ENCODE measurements around the gene ANTXRL. TPM values are rescaled to one million over a fixed set of nuclear protein-coding genes. Genes with fewer than 3 reads are reported as not detected.

The ANTXRL gene
- total RNA-seq (2014; rRNA removed; shearing (Covaris generic)) (not detected in 2 replicates), polyA plus RNA-seq (2016; fragmentation: Nextera tagmentation; extraction: Ambion mirVana) (not detected in 2 replicates)
- long read RNA-seq, result 0 reads

DNA sequence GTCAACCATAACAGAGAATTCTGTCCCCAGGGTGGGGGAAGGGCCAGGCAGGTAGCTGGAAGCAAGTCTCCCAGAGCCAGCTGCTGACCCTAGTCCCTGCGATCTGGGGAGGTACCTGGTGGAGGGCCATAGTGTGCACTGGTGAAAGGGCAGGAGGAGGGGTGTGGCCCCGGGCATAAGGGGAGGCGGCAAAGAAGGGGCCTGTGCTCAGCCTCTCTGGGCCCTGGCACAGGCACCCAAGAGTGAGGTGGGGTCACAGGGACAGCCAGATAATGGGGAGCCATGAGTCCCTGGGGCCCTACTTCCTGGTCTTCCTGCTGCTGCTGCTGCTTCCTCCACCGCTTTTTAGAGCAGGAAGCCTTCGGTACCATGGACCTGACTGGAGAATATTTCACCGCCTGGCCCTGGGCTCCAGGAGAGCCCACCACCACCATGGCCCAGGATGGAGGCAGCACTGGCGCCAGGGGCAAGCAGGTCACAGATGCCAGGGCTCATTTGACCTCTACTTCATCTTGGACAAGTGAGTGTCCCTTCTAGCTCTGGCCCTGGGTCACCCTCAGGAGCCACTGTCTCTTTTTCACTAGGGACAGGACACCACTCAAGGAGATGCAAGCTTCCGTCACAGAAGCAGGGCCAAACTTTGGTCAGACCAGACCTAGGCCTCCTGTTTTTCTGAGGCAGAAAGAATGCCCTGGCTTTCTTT is at the start of gene ANTXRL:
TSS of gene ANTXRL (plus strand) at position 7 of the 703 bp plus-strand sequence. CDS start at position 273, 266 bp downstream.
- H3K27me3 Mint-ChIP-seq (ENCODE audit: insufficient read depth, low read depth, poor library complexity), result peaks cover 28% of the 10 kb centered on the region
- H3K4me1 Mint-ChIP-seq, result peaks cover 27% of the 10 kb centered on the region
- no peaks in the 10 kb centered on the region for H3K79me2 ChIP-seq (replicated peaks; ENCODE audit: insufficient read depth)
- H3F3A ChIP-seq (replicated peaks; ENCODE audit: low read depth), result no peaks in the 10 kb centered on the region
- DNase-seq (ENCODE audit: low spot score), result no peak
- H3K9me2 ChIP-seq (ENCODE audit: insufficient read depth), result no peaks in the 10 kb centered on the region; the same call in 1 of the 2 replicates
- no peaks in the 10 kb centered on the region for H3K36me3 ChIP-seq (ENCODE audit: insufficient read depth)
- H4K20me1 ChIP-seq (replicated peaks; ENCODE audit: insufficient read depth), result no peaks in the 10 kb centered on the region
- H3K4me2 ChIP-seq, result no peak within 1 kb of the TSS; the same call in 1 of the 2 replicates
- peaks cover 34% of the 10 kb centered on the region for H3K27me3 ChIP-seq (ENCODE audit: insufficient read depth)
- H3K36me3 Mint-ChIP-seq (ENCODE audit: low read depth), result no peaks in the 10 kb centered on the region
- H3K4me3 ChIP-seq, result no peak within 1 kb of the TSS
- H2AFZ ChIP-seq, result no peak within 1 kb of the TSS
- H3K4me1 ChIP-seq (ENCODE audit: insufficient read depth), result peaks cover 18% of the 10 kb centered on the region
- H3K4me3 Mint-ChIP-seq, result no peak within 1 kb of the TSS
- no peak within 1 kb of the TSS for H3K27ac ChIP-seq (ENCODE audit: low read depth)
- no peak for TF ChIP-seq STAT1 (IDR thresholded peaks at IDR 0.05; ENCODE audit: unreplicated experiment)
- TF ChIP-seq ZNF331 (CRISPR knock-in tag; IDR thresholded peaks at IDR 0.05; ENCODE audit: low read depth), result no peak
- TF ChIP-seq, protein P1, sequence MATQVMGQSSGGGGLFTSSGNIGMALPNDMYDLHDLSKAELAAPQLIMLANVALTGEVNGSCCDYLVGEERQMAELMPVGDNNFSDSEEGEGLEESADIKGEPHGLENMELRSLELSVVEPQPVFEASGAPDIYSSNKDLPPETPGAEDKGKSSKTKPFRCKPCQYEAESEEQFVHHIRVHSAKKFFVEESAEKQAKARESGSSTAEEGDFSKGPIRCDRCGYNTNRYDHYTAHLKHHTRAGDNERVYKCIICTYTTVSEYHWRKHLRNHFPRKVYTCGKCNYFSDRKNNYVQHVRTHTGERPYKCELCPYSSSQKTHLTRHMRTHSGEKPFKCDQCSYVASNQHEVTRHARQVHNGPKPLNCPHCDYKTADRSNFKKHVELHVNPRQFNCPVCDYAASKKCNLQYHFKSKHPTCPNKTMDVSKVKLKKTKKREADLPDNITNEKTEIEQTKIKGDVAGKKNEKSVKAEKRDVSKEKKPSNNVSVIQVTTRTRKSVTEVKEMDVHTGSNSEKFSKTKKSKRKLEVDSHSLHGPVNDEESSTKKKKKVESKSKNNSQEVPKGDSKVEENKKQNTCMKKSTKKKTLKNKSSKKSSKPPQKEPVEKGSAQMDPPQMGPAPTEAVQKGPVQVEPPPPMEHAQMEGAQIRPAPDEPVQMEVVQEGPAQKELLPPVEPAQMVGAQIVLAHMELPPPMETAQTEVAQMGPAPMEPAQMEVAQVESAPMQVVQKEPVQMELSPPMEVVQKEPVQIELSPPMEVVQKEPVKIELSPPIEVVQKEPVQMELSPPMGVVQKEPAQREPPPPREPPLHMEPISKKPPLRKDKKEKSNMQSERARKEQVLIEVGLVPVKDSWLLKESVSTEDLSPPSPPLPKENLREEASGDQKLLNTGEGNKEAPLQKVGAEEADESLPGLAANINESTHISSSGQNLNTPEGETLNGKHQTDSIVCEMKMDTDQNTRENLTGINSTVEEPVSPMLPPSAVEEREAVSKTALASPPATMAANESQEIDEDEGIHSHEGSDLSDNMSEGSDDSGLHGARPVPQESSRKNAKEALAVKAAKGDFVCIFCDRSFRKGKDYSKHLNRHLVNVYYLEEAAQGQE (IDR thresholded peaks at IDR 0.05; ENCODE audit: unreplicated experiment), result no peak
- TF ChIP-seq ZNF114 (CRISPR knock-in tag; IDR thresholded peaks at IDR 0.05), result no peak
- no peak for TF ChIP-seq POLR2AphosphoS5 (IDR thresholded peaks at IDR 0.05; ENCODE audit: low read depth)
- TF ChIP-seq, protein P2, sequence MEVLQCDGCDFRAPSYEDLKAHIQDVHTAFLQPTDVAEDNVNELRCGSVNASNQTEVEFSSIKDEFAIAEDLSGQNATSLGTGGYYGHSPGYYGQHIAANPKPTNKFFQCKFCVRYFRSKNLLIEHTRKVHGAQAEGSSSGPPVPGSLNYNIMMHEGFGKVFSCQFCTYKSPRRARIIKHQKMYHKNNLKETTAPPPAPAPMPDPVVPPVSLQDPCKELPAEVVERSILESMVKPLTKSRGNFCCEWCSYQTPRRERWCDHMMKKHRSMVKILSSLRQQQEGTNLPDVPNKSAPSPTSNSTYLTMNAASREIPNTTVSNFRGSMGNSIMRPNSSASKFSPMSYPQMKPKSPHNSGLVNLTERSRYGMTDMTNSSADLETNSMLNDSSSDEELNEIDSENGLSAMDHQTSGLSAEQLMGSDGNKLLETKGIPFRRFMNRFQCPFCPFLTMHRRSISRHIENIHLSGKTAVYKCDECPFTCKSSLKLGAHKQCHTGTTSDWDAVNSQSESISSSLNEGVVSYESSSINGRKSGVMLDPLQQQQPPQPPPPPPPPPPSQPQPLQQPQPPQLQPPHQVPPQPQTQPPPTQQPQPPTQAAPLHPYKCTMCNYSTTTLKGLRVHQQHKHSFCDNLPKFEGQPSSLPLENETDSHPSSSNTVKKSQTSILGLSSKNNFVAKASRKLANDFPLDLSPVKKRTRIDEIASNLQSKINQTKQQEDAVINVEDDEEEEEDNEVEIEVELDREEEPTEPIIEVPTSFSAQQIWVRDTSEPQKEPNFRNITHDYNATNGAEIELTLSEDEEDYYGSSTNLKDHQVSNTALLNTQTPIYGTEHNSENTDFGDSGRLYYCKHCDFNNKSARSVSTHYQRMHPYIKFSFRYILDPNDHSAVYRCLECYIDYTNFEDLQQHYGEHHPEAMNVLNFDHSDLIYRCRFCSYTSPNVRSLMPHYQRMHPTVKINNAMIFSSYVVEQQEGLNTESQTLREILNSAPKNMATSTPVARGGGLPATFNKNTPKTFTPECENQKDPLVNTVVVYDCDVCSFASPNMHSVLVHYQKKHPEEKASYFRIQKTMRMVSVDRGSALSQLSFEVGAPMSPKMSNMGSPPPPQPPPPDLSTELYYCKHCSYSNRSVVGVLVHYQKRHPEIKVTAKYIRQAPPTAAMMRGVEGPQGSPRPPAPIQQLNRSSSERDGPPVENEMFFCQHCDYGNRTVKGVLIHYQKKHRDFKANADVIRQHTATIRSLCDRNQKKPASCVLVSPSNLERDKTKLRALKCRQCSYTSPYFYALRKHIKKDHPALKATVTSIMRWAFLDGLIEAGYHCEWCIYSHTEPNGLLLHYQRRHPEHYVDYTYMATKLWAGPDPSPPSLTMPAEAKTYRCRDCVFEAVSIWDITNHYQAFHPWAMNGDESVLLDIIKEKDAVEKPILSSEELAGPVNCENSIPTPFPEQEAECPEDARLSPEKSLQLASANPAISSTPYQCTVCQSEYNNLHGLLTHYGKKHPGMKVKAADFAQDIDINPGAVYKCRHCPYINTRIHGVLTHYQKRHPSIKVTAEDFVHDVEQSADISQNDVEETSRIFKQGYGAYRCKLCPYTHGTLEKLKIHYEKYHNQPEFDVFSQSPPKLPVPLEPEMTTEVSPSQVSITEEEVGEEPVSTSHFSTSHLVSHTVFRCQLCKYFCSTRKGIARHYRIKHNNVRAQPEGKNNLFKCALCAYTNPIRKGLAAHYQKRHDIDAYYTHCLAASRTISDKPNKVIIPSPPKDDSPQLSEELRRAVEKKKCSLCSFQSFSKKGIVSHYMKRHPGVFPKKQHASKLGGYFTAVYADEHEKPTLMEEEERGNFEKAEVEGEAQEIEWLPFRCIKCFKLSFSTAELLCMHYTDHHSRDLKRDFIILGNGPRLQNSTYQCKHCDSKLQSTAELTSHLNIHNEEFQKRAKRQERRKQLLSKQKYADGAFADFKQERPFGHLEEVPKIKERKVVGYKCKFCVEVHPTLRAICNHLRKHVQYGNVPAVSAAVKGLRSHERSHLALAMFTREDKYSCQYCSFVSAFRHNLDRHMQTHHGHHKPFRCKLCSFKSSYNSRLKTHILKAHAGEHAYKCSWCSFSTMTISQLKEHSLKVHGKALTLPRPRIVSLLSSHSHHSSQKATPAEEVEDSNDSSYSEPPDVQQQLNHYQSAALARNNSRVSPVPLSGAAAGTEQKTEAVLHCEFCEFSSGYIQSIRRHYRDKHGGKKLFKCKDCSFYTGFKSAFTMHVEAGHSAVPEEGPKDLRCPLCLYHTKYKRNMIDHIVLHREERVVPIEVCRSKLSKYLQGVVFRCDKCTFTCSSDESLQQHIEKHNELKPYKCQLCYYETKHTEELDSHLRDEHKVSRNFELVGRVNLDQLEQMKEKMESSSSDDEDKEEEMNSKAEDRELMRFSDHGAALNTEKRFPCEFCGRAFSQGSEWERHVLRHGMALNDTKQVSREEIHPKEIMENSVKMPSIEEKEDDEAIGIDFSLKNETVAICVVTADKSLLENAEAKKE (CRISPR knock-in tag; IDR thresholded peaks at IDR 0.05), result no peak
- TF ChIP-seq EZH2phosphoT487 (IDR thresholded peaks at IDR 0.05; ENCODE audit: unreplicated experiment), result no peak
- TF ChIP-seq, protein P3, sequence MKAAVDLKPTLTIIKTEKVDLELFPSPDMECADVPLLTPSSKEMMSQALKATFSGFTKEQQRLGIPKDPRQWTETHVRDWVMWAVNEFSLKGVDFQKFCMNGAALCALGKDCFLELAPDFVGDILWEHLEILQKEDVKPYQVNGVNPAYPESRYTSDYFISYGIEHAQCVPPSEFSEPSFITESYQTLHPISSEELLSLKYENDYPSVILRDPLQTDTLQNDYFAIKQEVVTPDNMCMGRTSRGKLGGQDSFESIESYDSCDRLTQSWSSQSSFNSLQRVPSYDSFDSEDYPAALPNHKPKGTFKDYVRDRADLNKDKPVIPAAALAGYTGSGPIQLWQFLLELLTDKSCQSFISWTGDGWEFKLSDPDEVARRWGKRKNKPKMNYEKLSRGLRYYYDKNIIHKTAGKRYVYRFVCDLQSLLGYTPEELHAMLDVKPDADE (IDR thresholded peaks at IDR 0.05), result no peak
- TF ChIP-seq EZH2 (IDR thresholded peaks at IDR 0.05; ENCODE audit: low read depth, unreplicated experiment), result no peak
- TF ChIP-seq JUNB (IDR thresholded peaks at IDR 0.05; ENCODE audit: unreplicated experiment), result no peak
- TF ChIP-seq CREB1 (CRISPR knock-in tag; IDR thresholded peaks at IDR 0.05; ENCODE audit: low read depth), result no peak
- TF ChIP-seq NANOG (IDR thresholded peaks at IDR 0.05; ENCODE audit: borderline replicate concordance), result no peak
- TF ChIP-seq, protein P4, sequence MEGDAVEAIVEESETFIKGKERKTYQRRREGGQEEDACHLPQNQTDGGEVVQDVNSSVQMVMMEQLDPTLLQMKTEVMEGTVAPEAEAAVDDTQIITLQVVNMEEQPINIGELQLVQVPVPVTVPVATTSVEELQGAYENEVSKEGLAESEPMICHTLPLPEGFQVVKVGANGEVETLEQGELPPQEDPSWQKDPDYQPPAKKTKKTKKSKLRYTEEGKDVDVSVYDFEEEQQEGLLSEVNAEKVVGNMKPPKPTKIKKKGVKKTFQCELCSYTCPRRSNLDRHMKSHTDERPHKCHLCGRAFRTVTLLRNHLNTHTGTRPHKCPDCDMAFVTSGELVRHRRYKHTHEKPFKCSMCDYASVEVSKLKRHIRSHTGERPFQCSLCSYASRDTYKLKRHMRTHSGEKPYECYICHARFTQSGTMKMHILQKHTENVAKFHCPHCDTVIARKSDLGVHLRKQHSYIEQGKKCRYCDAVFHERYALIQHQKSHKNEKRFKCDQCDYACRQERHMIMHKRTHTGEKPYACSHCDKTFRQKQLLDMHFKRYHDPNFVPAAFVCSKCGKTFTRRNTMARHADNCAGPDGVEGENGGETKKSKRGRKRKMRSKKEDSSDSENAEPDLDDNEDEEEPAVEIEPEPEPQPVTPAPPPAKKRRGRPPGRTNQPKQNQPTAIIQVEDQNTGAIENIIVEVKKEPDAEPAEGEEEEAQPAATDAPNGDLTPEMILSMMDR (conservative IDR thresholded peaks at IDR 0.05; ENCODE audit: low read depth in 2 of 2), result no peak
- H3K9me3 Mint-ChIP-seq, result no peaks in the 10 kb centered on the region; the same call in 2 of the 3 replicates
- ATAC-seq, result no peak
- no peak within 1 kb of the TSS for H3K27ac Mint-ChIP-seq

All from GM23338 (cell line).